OCI-LY1 (cell line): Measurements from ENCODE around the gene PRKCE.
A peak's percentile ranks its signal among the peaks of the same experiment; 100 is the strongest.

Experiments used
- H2AFZ ChIP-seq: fragments of 200-600 bp; sonication (generic), shearing (Covaris generic); 2 replicates; pipeline ENCODE4 v1.6.0; 2014; ENCODE audit warnings: antibody characterized with exemption, mild to moderate bottlenecking, low read length
- H3F3A ChIP-seq: fragments of 200-600 bp; sonication (generic), shearing (Covaris generic); 2 replicates; pipeline ENCODE4 v1.6.0; 2014; ENCODE audit warnings: mild to moderate bottlenecking, antibody characterized with exemption, low read length, moderate library complexity; ENCODE audit not compliant: insufficient read depth
- H3K27ac ChIP-seq: fragments of 200-600 bp; sonication (generic); 2 replicates; pipeline ENCODE4 v1.5.1; 2014; ENCODE audit warnings: low read length, mixed run types, mild to moderate bottlenecking, low read depth; ENCODE audit not compliant: poor library complexity, severe bottlenecking
- H3K27me3 ChIP-seq: fragments of 200-600 bp; sonication (generic); 2 replicates; pipeline ENCODE4 v1.6.0; 2014; ENCODE audit warnings: antibody characterized with exemption, mild to moderate bottlenecking, low read length, moderate library complexity; ENCODE audit not compliant: insufficient read depth
- H3K36me3 ChIP-seq: fragments of 200-600 bp; sonication (generic); 2 replicates; pipeline ENCODE4 v1.6.1; 2014; ENCODE audit warnings: mild to moderate bottlenecking, antibody characterized with exemption, low read length, moderate library complexity, mixed read lengths; ENCODE audit not compliant: insufficient read depth
- H3K4me1 ChIP-seq: fragments of 200-600 bp; sonication (generic); 2 replicates; pipeline ENCODE4 v1.5.1; 2014; ENCODE audit warnings: mild to moderate bottlenecking, low read length, moderate library complexity; ENCODE audit not compliant: insufficient read depth, severe bottlenecking
- H3K4me2 ChIP-seq: fragments of 200-600 bp; sonication (generic), shearing (Covaris generic); 2 replicates; pipeline ENCODE4 v1.6.1; 2014; ENCODE audit warnings: low read length
- H3K4me3 ChIP-seq: fragments of 200-600 bp; sonication (generic); 2 replicates; pipeline ENCODE4 v1.5.1; 2014; ENCODE audit warnings: low read length, low read depth, mild to moderate bottlenecking, mixed read lengths; ENCODE audit not compliant: poor library complexity, severe bottlenecking
- H3K79me2 ChIP-seq: fragments of 200-600 bp; shearing (Covaris generic); 2 replicates; pipeline ENCODE4 v1.6.1; 2016; ENCODE audit warnings: mixed run types, low read length, mixed read lengths; ENCODE audit not compliant: insufficient read depth
- H3K9ac ChIP-seq: fragments of 200-600 bp; sonication (generic), shearing (Covaris generic); 2 replicates; pipeline ENCODE4 v1.6.1; 2014; ENCODE audit warnings: mild to moderate bottlenecking, low read length, mixed read lengths
- H3K9me2 ChIP-seq: fragments of 200-600 bp; sonication (generic), shearing (Covaris generic); 2 replicates; pipeline ENCODE4 v1.6.1; 2014; ENCODE audit warnings: low read depth, mild to moderate bottlenecking, low read length, mixed read lengths
- H3K9me3 ChIP-seq: fragments of 200-600 bp; shearing (Covaris generic); 2 replicates; pipeline ENCODE4 v1.6.1; 2014; ENCODE audit warnings: low read length, mixed read lengths
- H4K20me1 ChIP-seq: fragments of 200-600 bp; sonication (generic), shearing (Covaris generic); 2 replicates; pipeline ENCODE4 v1.6.0; 2016; ENCODE audit warnings: mild to moderate bottlenecking, low read length; ENCODE audit not compliant: insufficient read depth
- EZH2 ChIP-seq: fragments of 200-600 bp; sonication (generic), shearing (Covaris generic); IDR thresholded peaks from 2 replicates; pipeline ENCODE4 v1.8.0; 2017; ENCODE audit warnings: borderline replicate concordance, mixed run types, mild to moderate bottlenecking, antibody characterized with exemption, low read length, moderate library complexity, mixed read lengths
- TF ChIP-seq, protein P1 (sequence below): fragments of 200-600 bp; sonication (generic), shearing (Covaris generic); IDR thresholded peaks from 2 replicates; pipeline ENCODE4 v1.5.1; 2017; ENCODE audit warnings: mild to moderate bottlenecking, antibody characterized with exemption, low read length, moderate library complexity, mixed read lengths

PRKCE gene

DNA sequence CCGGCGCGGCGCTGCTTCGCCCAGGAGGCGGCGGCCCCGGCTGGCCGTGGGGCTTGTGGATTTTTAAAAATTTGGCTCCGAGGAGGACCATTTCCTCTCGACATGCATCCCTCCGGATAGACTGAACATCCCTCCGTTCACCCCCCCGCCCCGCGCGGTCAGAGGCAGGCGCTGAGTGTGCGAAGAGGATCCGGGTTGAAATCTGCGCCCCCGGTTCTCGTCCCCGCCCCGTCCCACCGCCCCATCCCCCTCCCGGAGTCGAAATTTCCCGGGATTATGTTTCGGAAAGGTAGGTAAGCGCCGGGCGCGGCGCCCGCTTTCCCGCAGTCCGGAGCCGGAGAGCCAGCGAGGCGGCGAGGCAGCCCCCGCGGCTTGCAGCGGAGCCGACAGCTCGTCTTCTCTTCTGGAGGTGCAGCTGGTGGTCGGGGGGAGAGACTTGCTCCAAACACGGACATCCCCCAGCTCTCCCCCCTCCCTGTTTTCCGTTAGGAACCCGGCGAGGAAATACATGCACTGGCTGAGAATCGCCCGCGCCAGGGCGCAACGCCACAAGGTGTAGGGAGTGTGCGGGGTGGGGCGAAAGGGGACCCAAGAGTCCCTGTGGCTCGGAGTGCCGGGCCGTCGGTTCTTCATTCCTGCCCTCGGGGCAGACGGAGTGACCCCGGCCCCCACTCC lies at the start of gene PRKCE:
PRKCE (plus strand) TSS at position 261 of the 675 bp plus-strand sequence.
- peak within 1 kb of the TSS; percentile 40 for H3K27ac ChIP-seq
- no peaks in the 10 kb centered on the region for H3K9me2 ChIP-seq
- peaks cover 44% of the 10 kb centered on the region for H3K4me1 ChIP-seq
- H3K4me2 ChIP-seq, result peak within 1 kb of the TSS; percentile 84
- H3K27me3 ChIP-seq, result no peaks in the 10 kb centered on the region
- peak within 1 kb of the TSS; percentile 81 for H3K4me3 ChIP-seq
- no peak within 1 kb of the TSS for H2AFZ ChIP-seq
- no peaks in the 10 kb centered on the region; the same call in 1 of the 2 replicates for H3K36me3 ChIP-seq
- no peaks in the 10 kb centered on the region for H4K20me1 ChIP-seq
- no peaks in the 10 kb centered on the region for H3F3A ChIP-seq
- no peaks in the 10 kb centered on the region for H3K9me3 ChIP-seq
- no peak for TF ChIP-seq EZH2
- TF ChIP-seq, protein P1, sequence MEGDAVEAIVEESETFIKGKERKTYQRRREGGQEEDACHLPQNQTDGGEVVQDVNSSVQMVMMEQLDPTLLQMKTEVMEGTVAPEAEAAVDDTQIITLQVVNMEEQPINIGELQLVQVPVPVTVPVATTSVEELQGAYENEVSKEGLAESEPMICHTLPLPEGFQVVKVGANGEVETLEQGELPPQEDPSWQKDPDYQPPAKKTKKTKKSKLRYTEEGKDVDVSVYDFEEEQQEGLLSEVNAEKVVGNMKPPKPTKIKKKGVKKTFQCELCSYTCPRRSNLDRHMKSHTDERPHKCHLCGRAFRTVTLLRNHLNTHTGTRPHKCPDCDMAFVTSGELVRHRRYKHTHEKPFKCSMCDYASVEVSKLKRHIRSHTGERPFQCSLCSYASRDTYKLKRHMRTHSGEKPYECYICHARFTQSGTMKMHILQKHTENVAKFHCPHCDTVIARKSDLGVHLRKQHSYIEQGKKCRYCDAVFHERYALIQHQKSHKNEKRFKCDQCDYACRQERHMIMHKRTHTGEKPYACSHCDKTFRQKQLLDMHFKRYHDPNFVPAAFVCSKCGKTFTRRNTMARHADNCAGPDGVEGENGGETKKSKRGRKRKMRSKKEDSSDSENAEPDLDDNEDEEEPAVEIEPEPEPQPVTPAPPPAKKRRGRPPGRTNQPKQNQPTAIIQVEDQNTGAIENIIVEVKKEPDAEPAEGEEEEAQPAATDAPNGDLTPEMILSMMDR, result no peak
- H3K9ac ChIP-seq, result peak within 1 kb of the TSS; percentile 91
- peaks cover 47% of the 10 kb centered on the region for H3K79me2 ChIP-seq

DNA sequence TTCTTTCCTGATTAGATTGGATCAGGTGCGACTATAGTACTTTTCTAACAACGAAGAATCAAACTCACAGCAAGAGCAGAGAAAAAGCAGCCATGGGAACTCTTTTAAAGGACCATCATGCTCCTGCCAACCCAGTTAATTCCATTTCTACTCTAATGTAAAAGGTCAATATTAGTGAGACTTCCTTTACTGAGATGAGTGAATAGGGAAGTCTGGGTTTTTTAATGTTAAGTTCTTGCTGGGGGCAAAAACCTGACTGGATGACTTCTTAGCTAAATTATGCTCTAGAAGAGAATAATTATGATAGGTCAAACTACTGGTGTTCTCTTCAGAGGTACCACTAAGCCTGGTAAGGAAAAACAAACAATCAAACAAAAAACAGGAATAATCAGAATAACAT lies 48.9 kb upstream of the PRKCE start:
- Histone ChIP-seq H3K79me2 (peaks cover 3% of the 10 kb centered on the region; the same call in 1 of the 2 replicates), H3K9me3 (no peaks in the 10 kb centered on the region), H3K4me3 (no peak overlapping the region), H3K4me1 (no peaks in the 10 kb centered on the region), H4K20me1 (no peaks in the 10 kb centered on the region), H3F3A (no peaks in the 10 kb centered on the region), H3K36me3 (peaks cover 45% of the 10 kb centered on the region), H3K9ac (no peak overlapping the region), H2AFZ (no peak overlapping the region), H3K9me2 (no peaks in the 10 kb centered on the region), H3K27ac (no peak overlapping the region), H3K4me2 (no peak overlapping the region), H3K27me3 (no peaks in the 10 kb centered on the region)
- TF ChIP-seq, protein P1, result no peak
- TF ChIP-seq EZH2, result no peak

DNA sequence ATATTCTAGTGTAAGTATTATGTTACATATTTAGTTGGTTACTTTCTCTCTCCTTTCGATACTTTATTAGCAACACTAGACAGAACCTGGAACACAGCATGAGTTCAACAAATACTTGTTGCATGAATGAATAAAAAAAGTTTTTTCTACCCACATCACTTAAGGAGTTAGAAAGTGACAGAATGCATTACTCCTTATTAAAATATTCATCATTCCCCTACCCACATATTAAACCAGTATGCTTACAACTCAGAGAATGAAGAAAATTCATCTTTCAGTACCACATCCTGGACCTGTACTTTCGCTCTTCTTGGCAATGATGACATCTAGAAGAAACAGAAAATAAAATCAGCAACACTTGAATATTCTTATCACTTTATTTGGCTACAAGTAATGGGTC lies 46.4 kb upstream of the PRKCE start:
- Histone ChIP-seq H2AFZ (no peak overlapping the region), H3K4me2 (no peak overlapping the region), H3K4me3 (no peak overlapping the region), H3K9ac (no peak overlapping the region), H3K27me3 (no peaks in the 10 kb centered on the region), H3K79me2 (peaks cover 6% of the 10 kb centered on the region), H4K20me1 (no peaks in the 10 kb centered on the region), H3K9me2 (no peaks in the 10 kb centered on the region), H3K27ac (no peak overlapping the region), H3F3A (no peaks in the 10 kb centered on the region), H3K36me3 (peaks cover 23% of the 10 kb centered on the region), H3K9me3 (no peaks in the 10 kb centered on the region), H3K4me1 (peaks cover 9% of the 10 kb centered on the region)
- TF ChIP-seq, protein P1, result no peak
- no peak for TF ChIP-seq EZH2
